Keratinocyte (primary cell): ENCODE measurements around the gene EMP2. TPM values are rescaled to one million over a fixed set of nuclear protein-coding genes. Genes with fewer than 3 reads are reported as not detected.

Experiments
- DNase-seq: peaks from one replicate; pipeline ENCODE4 v3.0.0-alpha.2; 2011; ENCODE audit warnings: low read depth, missing footprints, low spot score
- FAIRE-seq: peaks from 2 replicates; lab custom pipeline; 2011; peaks lifted over from hg19 to GRCh38; lab: Jason Lieb, UNC
- H2AFZ ChIP-seq: 2 replicates; pipeline ENCODE4 v1.6.0; 2012; ENCODE audit warnings: low read length, control low read depth, inconsistent platforms; ENCODE audit not compliant: control insufficient read depth
- H3K27ac ChIP-seq: 2 replicates; pipeline ENCODE4 v1.5.1; 2011; ENCODE audit warnings: low read length; ENCODE audit not compliant: control insufficient read depth, insufficient read depth
- H3K27me3 ChIP-seq: 3 replicates; pipeline ENCODE4 v1.6.0; 2011; ENCODE audit warnings: low read length; ENCODE audit not compliant: control insufficient read depth, insufficient read depth; ENCODE audit errors: extremely low read depth
- H3K36me3 ChIP-seq, 2 experiments: 2 replicates in 1 of 2; 3 replicates in 1 of 2; pipeline ENCODE4 v1.5.1; 2011; ENCODE audit warnings: low read length in 2 of 2, mild to moderate bottlenecking in 1 of 2; ENCODE audit not compliant: control insufficient read depth in 2 of 2, insufficient read depth in 2 of 2; ENCODE audit errors: extremely low read depth in 1 of 2
- H3K4me1 ChIP-seq: 3 replicates; pipeline ENCODE4 v1.5.1; 2011; ENCODE audit warnings: low read length; ENCODE audit not compliant: control insufficient read depth, insufficient read depth; ENCODE audit errors: extremely low read depth
- H3K4me2 ChIP-seq: 3 replicates; pipeline ENCODE4 v1.6.0; 2011; ENCODE audit warnings: low read depth, low read length; ENCODE audit not compliant: control insufficient read depth, insufficient read depth; ENCODE audit errors: extremely low read depth
- H3K4me3 ChIP-seq, 3 experiments: fragments of 200-600 bp in 1 of 3; sonication (generic) in 1 of 3; 2 replicates in 2 of 3; 3 replicates in 1 of 3; pipeline ENCODE4 v1.5.1; 2011 to 2016; ENCODE audit warnings: low read length in 3 of 3, mild to moderate bottlenecking in 3 of 3, control low read depth in 2 of 3, inconsistent platforms in 1 of 3, low read depth in 1 of 3, mixed read lengths in 1 of 3, mixed run types in 1 of 3, moderate library complexity in 1 of 3; ENCODE audit not compliant: control insufficient read depth in 2 of 3, insufficient read depth in 2 of 3; ENCODE audit errors: extremely low read depth in 1 of 3
- H3K79me2 ChIP-seq: 2 replicates; pipeline ENCODE4 v1.6.0; 2012; ENCODE audit warnings: low read length; ENCODE audit not compliant: control insufficient read depth, insufficient read depth
- H3K9ac ChIP-seq: 3 replicates; pipeline ENCODE4 v1.6.0; 2011; ENCODE audit warnings: low read length; ENCODE audit not compliant: control insufficient read depth, insufficient read depth; ENCODE audit errors: extremely low read depth
- H3K9me1 ChIP-seq: 3 replicates; pipeline ENCODE4 v1.6.0; 2011; ENCODE audit warnings: low read length; ENCODE audit not compliant: control insufficient read depth, insufficient read depth; ENCODE audit errors: extremely low read depth
- H3K9me3 ChIP-seq: 2 replicates; pipeline ENCODE4 v1.5.1; 2012; ENCODE audit warnings: low read depth, low read length; ENCODE audit not compliant: control insufficient read depth
- H4K20me1 ChIP-seq: 3 replicates; pipeline ENCODE4 v1.6.0; 2011; ENCODE audit warnings: low read length; ENCODE audit not compliant: control insufficient read depth, insufficient read depth; ENCODE audit errors: extremely low read depth
- CTCF ChIP-seq, 3 experiments: IDR thresholded peaks in 1 of 3; conservative IDR thresholded peaks in 1 of 3; optimal IDR thresholded peaks in 1 of 3; 2 replicates in 2 of 3; 3 replicates in 1 of 3; pipeline versions ENCODE3 to v1.5.1; 2011; ENCODE audit warnings: low read length in 3 of 3, mild to moderate bottlenecking in 3 of 3, moderate library complexity in 2 of 3, control low read depth in 1 of 3, inconsistent platforms in 1 of 3; ENCODE audit not compliant: insufficient read depth in 2 of 3; ENCODE audit errors: extremely low read depth in 1 of 3
- EZH2 ChIP-seq: IDR thresholded peaks from one replicate; pipeline ENCODE4 v1.6.1; 2012; ENCODE audit warnings: inconsistent platforms, mild to moderate bottlenecking, low read length, moderate library complexity
- dilution Hi-C: fragments of 300-500 bp; cut with MboI; formaldehyde crosslinking; loops from one replicate; pipeline ENCODE4 v1.7.0; 2020; ENCODE audit warnings: low sequenced_read_pairs; ENCODE audit not compliant: extremely low pct_ligation_motif_present
- polyA plus RNA-seq, 5 experiments: library from polyadenylated mRNA; depleted of rRNA in 3 of 5; stranded (reverse) in 3 of 5; stranded (forward) in 1 of 5; unstranded in 1 of 5; fragments of >200 nt; gene quantifications; 1 replicate in 1 of 5; 2 replicates in 3 of 5; 3 replicates in 1 of 5; pipeline versions ENCODE4 v1.2.1 to v1.2.3, GENCODE V29; 2011 to 2012; ENCODE audit warnings: missing spikeins in 2 of 5, low read depth in 1 of 5, low replicate concordance in 1 of 5

EMP2 gene
- polyA plus RNA-seq, 1 donor (not counting 4 experiments of a cell fraction or from before 2014, with no cell fraction given) = 19.1 TPM

GRCh38 chr16:10599626-10600025 lies 19.2 kb upstream of the EMP2 start:
- Histone ChIP-seq H3K27ac (no peak overlapping the region), H3K4me1 (peaks cover 15% of the 10 kb centered on the region)
- dilution Hi-C loops = no loop called here

GRCh38 chr16:10598157-10598556 lies 17.8 kb upstream of the EMP2 start:
- Histone ChIP-seq H3K4me2 (no peak overlapping the region), H2AFZ (no peak overlapping the region)
- dilution Hi-C loops = no loop called here

More at GRCh38 chr16:10599626-10600025, 19.2 kb upstream of the EMP2 start:
- no peak for DNase-seq
- TF ChIP-seq CTCF (optimal IDR thresholded peaks at IDR 0.05 in 1 of 3, IDR thresholded peaks at IDR 0.05 in 1 of 3, conservative IDR thresholded peaks at IDR 0.05 in 1 of 3; ENCODE audit: extremely low read depth in 1 of 3, insufficient read depth in 2 of 3, low read length in 3 of 3) (no peak), EZH2 (no peak)
- H3K36me3 ChIP-seq = no peaks in the 10 kb centered on the region
- no peaks in the 10 kb centered on the region for H4K20me1 ChIP-seq
- no peak overlapping the region for H3K9ac ChIP-seq
- no peaks in the 10 kb centered on the region for H3K9me3 ChIP-seq
- H2AFZ ChIP-seq = no peak overlapping the region
- H3K79me2 ChIP-seq = no peaks in the 10 kb centered on the region
- no peak overlapping the region for H3K4me2 ChIP-seq
- FAIRE-seq = no peak
- H3K4me3 ChIP-seq = no peak overlapping the region
- peaks cover 4% of the 10 kb centered on the region for H3K27me3 ChIP-seq
- H3K9me1 ChIP-seq = no peaks in the 10 kb centered on the region

More at GRCh38 chr16:10598157-10598556, 17.8 kb upstream of the EMP2 start:
- no peaks in the 10 kb centered on the region for H4K20me1 ChIP-seq
- FAIRE-seq (no peak), DNase-seq (no peak)
- no peak for TF ChIP-seq EZH2
- no peak for TF ChIP-seq CTCF (optimal IDR thresholded peaks at IDR 0.05 in 1 of 3, IDR thresholded peaks at IDR 0.05 in 1 of 3, conservative IDR thresholded peaks at IDR 0.05 in 1 of 3; ENCODE audit: extremely low read depth in 1 of 3, insufficient read depth in 2 of 3, low read length in 3 of 3)
- H3K9me3 ChIP-seq = no peaks in the 10 kb centered on the region
- peaks cover 20% of the 10 kb centered on the region for H3K4me1 ChIP-seq
- H3K27me3 ChIP-seq = peaks cover 3% of the 10 kb centered on the region
- no peaks in the 10 kb centered on the region for H3K36me3 ChIP-seq
- no peak overlapping the region for H3K27ac ChIP-seq
- no peaks in the 10 kb centered on the region for H3K79me2 ChIP-seq
- no peaks in the 10 kb centered on the region for H3K9me1 ChIP-seq
- H3K9ac ChIP-seq = no peak overlapping the region
- no peak overlapping the region for H3K4me3 ChIP-seq
